ENCODE results near the gene PARD3. TPM values are rescaled to one million over a fixed set of nuclear protein-coding genes. Genes with fewer than 3 reads are reported as not detected.

The PARD3 gene
- total RNA-seq, 1 donor from 2014 or later: 37.5 TPM

GRCh38 chr10:34313353-34313752, 501.7 kb downstream of the PARD3 start:
- no peak for TF ChIP-seq CTCF (IDR thresholded peaks at IDR 0.05)
- H3K4me3 ChIP-seq: no peak overlapping the region
- intact Hi-C loops (cut with DNase I): no loop called here
- no peaks in the 10 kb centered on the region for H3K27me3 ChIP-seq
- H3K9me3 ChIP-seq: no peaks in the 10 kb centered on the region
- H3K36me3 ChIP-seq: peaks cover 0 to 3% of the 10 kb centered on the region in 2 donors
- no peaks in the 10 kb centered on the region for H3K4me1 ChIP-seq
- H3K27ac ChIP-seq: no peak overlapping the region
- no peak for DNase-seq (ENCODE audit: low spot score in 2 of 2)

GRCh38 chr10:34311679-34312078, 503.4 kb downstream of the PARD3 start:
- no peak overlapping the region for H3K27ac ChIP-seq
- H3K27me3 ChIP-seq: no peaks in the 10 kb centered on the region
- intact Hi-C loops (cut with DNase I): no loop called here
- peaks cover 0 to 3% of the 10 kb centered on the region in 2 donors for H3K36me3 ChIP-seq
- no peak for TF ChIP-seq CTCF (IDR thresholded peaks at IDR 0.05)
- no peaks in the 10 kb centered on the region for H3K4me1 ChIP-seq
- no peak overlapping the region for H3K4me3 ChIP-seq
- DNase-seq (ENCODE audit: low spot score in 2 of 2): no peak
- no peaks in the 10 kb centered on the region for H3K9me3 ChIP-seq

- Histone ChIP-seq H3K4me1 (no peaks in the 10 kb centered on the region), H3K9me3 (no peaks in the 10 kb centered on the region), H3K27ac (no peak overlapping the region), H3K36me3 (no peaks in the 10 kb centered on the region), H3K4me3 (no peak overlapping the region), H3K27me3 (no peaks in the 10 kb centered on the region)
- intact Hi-C loops (cut with DNase I): no loop called here
- TF ChIP-seq CTCF (IDR thresholded peaks at IDR 0.05): no peak
- DNase-seq (ENCODE audit: low spot score in 2 of 2): no peak
Observed at GRCh38 chr10:34310234-34310633, 504.9 kb downstream of the PARD3 start.

- Histone ChIP-seq H3K27me3 (no peaks in the 10 kb centered on the region), H3K4me1 (no peaks in the 10 kb centered on the region), H3K4me3 (no peak overlapping the region), H3K27ac (no peak overlapping the region), H3K9me3 (no peaks in the 10 kb centered on the region), H3K36me3 (no peaks in the 10 kb centered on the region)
- intact Hi-C loops (cut with DNase I): no loop called here
- no peak for TF ChIP-seq CTCF (IDR thresholded peaks at IDR 0.05)
- DNase-seq (ENCODE audit: low spot score in 2 of 2): no peak
Observed at GRCh38 chr10:34305189-34305588, 509.9 kb downstream of the PARD3 start.

GRCh38 chr10:34303022-34303421, 512.1 kb downstream of the PARD3 start:
- Histone ChIP-seq H3K27me3 (no peaks in the 10 kb centered on the region), H3K4me1 (no peaks in the 10 kb centered on the region), H3K27ac (no peak overlapping the region), H3K9me3 (no peaks in the 10 kb centered on the region), H3K4me3 (no peak overlapping the region), H3K36me3 (no peaks in the 10 kb centered on the region)
- TF ChIP-seq CTCF (IDR thresholded peaks at IDR 0.05): no peak
- no peak for DNase-seq (ENCODE audit: low spot score in 2 of 2)
- intact Hi-C loops (cut with DNase I): no loop called here

- DNase-seq (ENCODE audit: low spot score in 2 of 2): no peak
Observed at GRCh38 chr10:34299105-34299611, 515.9 kb downstream of the PARD3 start.

More at GRCh38 chr10:34299105-34299611, 515.9 kb downstream of the PARD3 start:
- no peak overlapping the region for H3K4me3 ChIP-seq
- H3K27me3 ChIP-seq: no peaks in the 10 kb centered on the region
- H3K36me3 ChIP-seq: no peaks in the 10 kb centered on the region
- H3K4me1 ChIP-seq: no peaks in the 10 kb centered on the region
- TF ChIP-seq CTCF (IDR thresholded peaks at IDR 0.05): no peak
- H3K27ac ChIP-seq: no peak overlapping the region
- intact Hi-C loops (cut with DNase I): no loop called here
- no peaks in the 10 kb centered on the region for H3K9me3 ChIP-seq
